GM19099 (cell line): ENCODE data around the gene CREB3L1.

ENCODE experiments used
- POLR2A ChIP-seq: IDR thresholded peaks from 3 replicates; pipeline ENCODE4 v1.6.1; 2011; ENCODE audit warnings: low read depth; ENCODE audit not compliant: insufficient read length; ENCODE audit errors: extremely low read depth

Gene CREB3L1

DNA sequence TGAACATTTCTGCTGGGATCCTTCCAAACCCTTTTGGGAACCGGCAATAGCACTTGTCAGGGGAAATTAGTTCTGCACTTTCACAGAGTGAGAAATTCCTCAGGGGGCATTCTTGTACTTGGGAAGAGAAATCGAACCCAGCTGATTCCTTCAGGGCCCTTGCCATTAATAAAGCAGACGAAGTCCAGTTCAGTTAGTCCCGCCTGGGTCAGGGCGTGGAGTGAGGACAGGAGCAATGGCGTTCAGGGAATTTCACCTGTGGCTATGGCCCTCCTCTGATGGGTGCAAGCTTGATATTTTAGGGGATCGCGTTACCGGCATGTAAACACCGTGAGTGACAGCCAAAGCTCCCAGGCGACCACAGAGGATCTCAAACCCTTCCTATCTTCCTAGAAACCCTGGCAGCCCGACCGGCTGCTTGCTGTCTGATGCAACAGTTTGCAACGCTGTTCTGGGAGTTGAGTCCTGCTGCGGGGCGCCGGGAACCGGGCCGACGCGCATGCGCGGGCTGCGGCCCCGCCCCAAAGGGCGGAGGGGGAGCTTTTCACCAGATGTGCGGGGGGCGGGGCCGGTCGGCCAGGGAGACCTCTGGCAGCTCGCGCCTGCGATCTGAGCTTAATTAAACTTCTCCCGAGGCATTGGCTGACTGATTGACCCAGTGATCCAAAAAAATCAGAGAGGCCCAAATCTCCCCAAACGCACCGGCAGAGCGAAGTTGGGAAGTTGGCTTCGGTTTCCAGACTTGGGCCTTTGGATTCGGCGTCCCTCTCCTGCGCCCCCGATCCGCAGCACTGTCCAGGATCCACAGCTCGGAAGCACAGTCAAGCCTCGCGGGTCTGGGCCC lies 34.3 kb upstream of the CREB3L1 start:
- peak; percentile 70 for TF ChIP-seq POLR2A

DNA sequence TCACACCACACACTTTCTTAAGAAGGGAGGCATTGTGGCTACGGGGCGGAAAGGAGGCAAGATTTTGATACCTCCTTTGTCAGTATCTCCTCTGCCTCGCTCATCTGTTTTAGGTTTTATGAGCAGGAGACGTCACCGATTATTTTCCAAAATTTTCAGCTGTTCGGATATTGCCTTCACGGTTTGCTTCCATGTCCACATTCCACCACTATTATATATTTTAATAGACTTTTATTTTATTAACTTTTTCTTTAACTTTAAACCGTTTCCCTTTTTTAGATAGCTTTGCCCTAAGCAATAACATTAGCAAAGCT lies 33.7 kb upstream of the CREB3L1 start:
- no peak for TF ChIP-seq POLR2A

DNA sequence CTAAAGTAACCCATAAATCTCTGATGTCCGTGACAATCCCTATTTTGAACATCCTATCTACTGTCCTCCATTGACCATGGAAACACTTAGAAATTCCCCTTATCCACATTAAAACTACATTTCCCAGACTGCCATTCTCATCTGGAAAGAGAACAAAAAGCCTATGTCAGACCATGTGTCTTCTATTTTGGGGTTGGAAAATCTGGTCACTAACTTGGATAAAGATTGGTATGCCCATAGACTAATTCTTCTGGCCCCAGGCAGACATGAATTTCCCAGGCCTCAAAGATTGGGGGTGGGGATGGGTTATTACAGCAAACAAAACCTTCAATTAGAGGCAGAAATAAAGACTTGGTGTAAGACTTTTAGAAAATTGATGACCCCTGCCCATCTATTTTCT lies 30.9 kb upstream of the CREB3L1 start:
- no peak for TF ChIP-seq POLR2A

DNA sequence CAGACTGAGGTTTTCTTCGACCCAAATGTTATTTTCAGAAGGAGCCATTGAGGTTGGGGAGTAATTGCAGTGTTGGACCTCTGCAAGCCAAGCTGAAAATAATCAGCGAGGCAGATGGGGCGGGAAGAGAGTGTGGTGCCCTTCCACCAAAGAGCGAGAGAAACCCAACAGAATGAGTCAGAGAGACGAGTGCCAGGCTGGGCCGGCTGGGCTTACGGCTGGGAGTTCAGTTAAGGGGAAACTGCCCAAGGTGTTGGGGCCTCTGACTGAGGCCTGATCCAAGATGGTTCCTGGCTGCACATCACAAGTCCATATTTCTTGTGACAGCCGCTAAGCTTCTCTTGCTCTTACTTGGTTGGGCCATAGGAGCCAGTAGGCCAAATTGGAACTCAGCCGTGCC lies 30.4 kb upstream of the CREB3L1 start:
- no peak for TF ChIP-seq POLR2A

DNA sequence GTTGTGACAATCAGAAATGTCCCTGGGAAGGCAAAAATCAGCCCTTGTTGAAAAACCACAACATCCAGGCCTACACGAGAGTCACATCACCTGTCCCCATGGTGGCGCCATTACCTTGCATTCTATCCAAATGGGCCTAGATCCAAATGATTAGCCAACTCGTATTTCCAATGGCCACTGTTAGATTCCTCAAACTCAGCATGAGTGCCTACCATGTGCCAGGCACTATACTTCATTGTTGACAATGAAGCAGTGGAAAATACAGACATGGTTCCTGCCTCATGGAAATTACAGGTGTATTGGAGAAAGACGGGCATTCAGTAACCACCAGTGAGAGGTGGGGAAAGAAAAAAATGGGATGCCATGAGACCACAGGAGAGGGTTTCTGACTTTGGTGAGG lies 29.8 kb upstream of the CREB3L1 start:
- no peak for TF ChIP-seq POLR2A

DNA sequence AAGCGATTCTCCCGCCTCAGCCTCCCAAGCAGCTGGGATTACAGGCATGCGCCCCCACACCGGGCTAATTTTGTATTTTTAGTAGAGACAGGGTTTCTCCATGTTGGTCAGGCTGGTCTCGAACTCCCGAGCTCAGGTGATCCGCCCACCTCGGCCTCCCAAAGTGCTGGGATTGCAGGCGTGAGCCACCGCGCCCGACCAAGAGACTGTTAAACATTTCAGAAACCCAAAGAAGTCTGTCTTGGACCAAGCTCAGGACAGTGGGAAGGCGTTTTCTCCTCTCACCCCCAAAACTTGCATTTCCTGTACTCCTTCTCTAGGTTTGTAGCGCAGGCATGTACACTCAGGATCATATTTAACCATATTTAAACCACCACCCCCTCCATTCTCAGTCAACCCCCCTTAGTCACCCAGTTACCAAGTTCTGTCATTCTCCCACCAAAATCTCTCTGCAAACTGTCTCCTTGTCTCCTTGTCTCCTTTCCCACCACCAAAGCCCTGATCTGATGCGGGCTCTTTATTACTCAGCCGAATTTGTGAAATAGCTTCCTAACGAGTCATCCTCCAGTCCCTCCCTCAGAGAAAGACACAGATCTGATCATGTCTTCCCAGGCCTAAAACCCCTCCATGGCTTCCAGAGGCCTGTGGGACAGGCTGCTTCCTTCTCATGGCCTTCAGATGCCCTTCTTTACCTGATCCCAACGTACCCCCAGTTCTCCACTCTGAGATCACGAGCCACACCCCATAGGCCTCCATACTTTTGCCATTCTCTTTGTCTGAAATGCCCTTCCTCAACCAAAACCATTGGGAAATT lies 29.0 kb upstream of the CREB3L1 start:
- TF ChIP-seq POLR2A = no peak

DNA sequence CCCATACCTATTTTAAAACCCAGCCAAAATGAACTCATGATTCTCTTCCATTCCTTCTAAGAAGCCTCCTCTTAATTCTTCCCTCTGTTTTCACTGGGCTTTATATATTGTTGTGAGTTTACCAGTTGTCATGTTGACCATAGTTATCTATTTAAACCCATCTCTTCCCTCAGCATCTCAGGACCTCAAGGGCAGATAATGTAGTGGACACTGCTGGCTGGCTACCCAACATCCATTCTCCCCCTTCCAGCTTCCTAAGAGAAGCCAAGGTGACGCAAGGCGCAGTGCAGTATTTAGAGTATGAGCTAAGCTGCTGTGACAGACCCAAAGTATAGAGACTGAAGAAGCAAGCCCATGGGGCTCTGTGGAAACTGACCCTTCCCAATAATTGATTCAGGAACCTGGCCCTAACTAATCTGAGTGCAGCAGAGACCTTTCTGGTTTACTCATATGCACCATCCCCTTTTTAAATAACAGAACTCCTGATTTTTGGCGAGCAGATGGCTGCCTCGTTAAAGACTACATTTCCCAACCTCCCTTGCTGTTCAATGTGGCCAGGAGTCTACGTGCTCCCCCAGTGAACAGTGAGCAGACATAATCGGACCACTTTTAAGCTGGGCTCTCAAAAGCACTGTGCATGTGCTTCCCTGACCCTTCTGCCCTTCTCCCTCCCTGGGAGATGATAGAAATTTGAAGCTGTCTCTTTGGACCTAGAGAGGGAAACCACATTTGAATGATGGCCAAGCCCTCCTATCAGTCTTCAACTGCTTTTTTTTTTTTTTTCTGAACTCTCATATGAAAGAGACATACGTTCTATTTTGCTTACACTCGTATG lies 28.1 kb upstream of the CREB3L1 start:
- TF ChIP-seq POLR2A = no peak

DNA sequence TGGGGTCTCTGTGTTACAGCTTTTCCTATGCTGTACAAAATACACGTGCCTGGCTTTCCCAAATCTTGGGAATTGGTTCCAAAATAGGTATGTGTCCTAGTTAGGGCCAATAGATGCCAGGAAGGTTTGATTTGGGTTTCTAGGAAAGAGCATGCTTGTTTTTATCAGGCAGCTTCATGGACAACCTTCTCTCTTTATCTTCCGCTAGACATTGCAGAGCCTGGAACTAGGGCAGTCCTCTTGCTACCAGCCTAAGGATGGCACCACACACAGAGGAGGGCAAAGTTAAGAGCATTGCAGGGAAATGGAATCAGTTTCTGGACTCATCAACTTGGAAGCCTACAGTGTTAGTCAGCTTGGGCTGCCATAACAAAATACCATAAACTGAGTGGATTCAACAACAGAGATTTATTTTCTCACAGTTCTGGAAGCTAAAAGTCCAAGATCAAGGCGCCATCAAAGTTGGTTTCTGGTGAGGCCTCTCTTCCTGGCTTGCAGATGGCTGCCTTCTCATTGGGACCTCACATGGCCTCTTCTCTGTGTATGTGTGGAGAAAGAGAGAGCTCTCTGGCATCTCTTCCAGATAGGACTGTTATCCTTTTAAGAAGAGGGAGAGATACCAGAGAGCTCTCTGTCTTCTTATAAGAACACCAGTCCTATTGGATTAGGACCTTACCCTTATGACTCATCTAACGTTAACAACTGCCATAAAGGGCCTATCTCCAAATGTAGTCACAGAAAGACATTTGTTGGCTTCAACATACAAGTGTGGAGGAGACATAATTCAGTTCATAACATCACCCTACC lies 27.3 kb upstream of the CREB3L1 start:
- no peak for TF ChIP-seq POLR2A

DNA sequence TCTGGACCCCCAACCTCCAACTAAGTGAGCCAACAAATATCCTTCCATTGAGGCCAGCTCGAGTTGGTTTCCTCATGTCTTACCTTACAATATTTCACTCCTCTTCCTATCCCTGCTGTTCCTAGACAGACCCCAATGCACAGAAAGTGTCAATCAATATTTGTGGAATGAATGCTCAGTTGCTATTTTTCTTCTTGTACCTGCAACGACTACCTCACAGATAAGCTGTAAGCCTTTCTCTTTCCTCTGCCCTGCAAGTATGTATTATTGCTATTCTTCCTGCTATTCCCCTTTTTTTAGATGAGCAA lies 26.8 kb upstream of the CREB3L1 start:
- no peak for TF ChIP-seq POLR2A

DNA sequence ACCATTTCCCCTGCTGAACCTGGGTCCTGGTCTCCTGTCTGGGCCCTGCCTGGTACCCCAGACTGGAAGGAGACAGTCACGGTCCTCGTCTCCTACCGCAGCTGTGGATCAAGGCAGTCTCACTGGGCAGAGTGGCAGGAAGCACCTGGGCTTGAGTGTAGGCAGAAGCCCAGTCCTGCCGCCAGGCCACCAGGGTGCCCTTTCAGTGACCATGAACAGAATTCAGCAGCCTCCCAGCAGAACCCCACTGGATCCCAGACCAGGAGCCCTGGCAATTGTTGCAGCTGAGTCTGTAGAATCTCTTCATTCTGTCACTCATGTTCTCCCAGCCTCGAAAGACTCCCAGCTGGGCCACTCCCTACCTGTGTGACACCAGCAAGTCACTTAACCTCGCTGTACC lies 25.5 kb upstream of the CREB3L1 start:
- no peak for TF ChIP-seq POLR2A

DNA sequence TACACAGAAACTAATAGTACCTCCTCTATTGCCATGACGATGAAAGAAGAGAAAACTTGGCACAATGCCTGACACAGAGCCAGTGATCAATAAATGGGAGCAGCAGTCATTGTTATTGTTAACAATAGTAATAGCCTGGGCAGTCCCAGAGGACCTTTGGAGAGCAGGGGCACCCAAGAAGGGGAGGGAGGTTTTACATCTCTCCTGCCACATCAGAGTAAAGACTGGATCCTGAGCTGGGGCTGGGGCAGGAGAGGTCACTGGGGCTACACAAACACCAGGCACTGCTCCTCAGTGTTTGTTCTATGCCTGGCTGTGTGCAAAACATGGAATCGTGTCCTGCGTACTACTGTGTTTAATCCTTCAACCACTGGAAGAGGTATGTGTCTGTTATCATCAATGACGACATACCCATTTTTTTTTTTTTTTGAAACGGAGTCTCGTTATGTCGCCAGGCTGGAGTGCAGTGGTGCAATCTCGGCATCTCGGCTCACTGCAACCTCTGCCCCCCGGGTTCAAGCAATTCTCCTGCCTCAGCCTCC lies 25.0 kb upstream of the CREB3L1 start:
- no peak for TF ChIP-seq POLR2A

DNA sequence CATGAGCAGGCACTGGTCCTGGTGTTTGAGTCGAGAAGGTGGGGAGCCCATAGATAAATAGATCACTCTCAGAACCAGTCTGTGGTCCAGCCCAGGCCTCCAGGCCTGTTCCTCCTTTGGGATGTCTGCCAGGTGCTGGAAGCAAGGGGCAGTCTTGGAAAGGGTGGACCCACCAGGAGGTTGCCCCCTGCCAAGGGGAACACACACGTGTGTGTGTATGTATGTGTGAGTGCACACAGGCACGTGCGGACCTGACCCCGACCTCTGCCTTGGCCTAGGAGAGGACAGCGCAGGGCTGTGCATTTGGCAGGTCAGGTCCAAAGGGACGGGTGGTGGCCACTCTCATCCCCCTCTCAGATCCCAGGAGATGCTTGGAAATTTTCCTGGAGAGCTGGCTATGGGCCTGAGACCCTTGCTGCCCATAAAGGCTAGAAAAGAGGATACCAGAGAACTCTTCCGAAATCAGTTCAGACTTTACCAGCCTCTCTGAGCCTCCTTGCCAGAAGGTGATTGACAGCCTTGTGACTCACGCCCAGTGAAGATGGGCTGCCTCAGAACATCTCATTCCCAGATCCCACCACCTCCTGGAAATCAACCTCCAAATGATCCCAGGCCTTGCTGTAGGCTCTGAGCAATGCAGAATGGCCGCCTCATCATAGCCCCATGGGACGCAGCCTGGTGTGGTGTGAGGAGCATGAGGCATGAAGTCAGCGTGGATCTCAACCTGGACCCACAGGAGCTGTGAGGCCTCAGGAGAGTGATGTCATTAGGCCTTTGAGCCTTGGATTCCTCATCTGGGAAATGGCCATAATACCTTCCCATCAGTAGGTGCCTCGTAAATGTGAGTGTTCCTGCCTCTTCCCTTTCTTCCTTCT lies 24.0 kb upstream of the CREB3L1 start:
- TF ChIP-seq POLR2A = no peak

DNA sequence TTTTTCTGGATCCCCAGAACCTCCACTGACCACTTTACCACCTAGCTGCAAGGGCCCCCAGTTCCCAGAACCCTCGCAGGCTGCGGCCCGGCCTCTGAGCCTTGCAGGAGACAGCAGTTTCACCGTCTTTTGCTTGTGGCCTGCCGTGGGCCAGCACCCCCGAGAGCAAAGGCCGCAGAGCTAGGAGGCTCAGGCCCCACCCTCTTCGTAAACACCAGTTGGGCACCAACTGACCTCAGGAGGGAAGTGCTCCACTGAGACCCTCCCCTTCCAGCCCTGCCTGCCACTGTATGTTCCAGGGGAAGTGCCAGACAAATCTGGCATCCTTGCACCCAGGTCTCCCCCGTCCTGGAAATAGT lies 23.4 kb upstream of the CREB3L1 start:
- TF ChIP-seq POLR2A = no peak

DNA sequence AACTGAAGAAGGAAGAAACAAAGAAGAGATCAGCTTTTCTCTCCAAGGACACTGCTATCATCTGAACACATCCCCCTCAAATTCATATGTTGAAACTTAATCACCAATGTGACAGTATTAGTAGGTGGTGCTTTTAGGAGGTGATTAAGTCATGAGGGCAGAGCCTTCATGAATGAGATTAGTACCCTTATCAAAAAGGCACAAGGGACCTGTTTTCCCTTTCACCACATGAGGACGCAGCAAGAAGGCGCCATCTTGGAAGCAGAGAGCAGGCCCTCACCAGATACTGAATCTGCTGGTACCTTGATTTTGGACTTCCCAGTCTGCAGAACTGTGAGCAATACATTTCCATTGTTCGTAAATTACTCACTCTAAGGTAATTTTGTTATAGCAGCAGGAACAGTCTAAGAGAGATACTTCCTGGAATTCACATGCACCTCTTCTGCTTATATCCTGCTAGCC lies 20.9 kb upstream of the CREB3L1 start:
- TF ChIP-seq POLR2A = no peak
